K562 (cell line): ENCODE data around the gene DNAH5. TPM values are rescaled to one million over a fixed set of nuclear protein-coding genes. Genes with fewer than 3 reads are reported as not detected.

Source experiments
- ATF4 ChIP-seq: fragments of 450-650 bp; formaldehyde crosslinking; IDR thresholded peaks from 2 replicates; pipeline ENCODE4 v1.4.0; 2022; ENCODE audit warnings: mild to moderate bottlenecking, moderate library complexity
- CBX3 ChIP-seq, 2 experiments: IDR thresholded peaks; 1 replicate in 1 of 2; 2 replicates in 1 of 2; pipeline ENCODE4 v1.6.1; 2012; ENCODE audit warnings: inconsistent platforms in 2 of 2, low read length in 2 of 2, borderline replicate concordance in 1 of 2, control low read depth in 1 of 2
- DACH1 ChIP-seq: fragments of 450-650 bp; IDR thresholded peaks from 2 replicates; pipeline ENCODE4 v1.6.1; 2018; ENCODE audit not compliant: partially characterized antibody
- FOXP1 ChIP-seq: sonication (generic); formaldehyde crosslinking; IDR thresholded peaks from 2 replicates; pipeline ENCODE4 v1.8.0; 2022; ENCODE audit warnings: mild to moderate bottlenecking, missing genetic modification reagents
- GATA2 ChIP-seq: sonication (generic); formaldehyde crosslinking; IDR thresholded peaks from 2 replicates; pipeline ENCODE4 v1.4.0; 2020; ENCODE audit warnings: mild to moderate bottlenecking, missing genetic modification reagents
- NCOA4 ChIP-seq: fragments of 450-650 bp; IDR thresholded peaks from 2 replicates; pipeline ENCODE4 v1.6.1; 2018; ENCODE audit warnings: mild to moderate bottlenecking; ENCODE audit not compliant: partially characterized antibody
- NEUROD1 ChIP-seq: fragments of 150-350 bp; IDR thresholded peaks from 2 replicates; pipeline ENCODE4 v1.6.1; 2014; ENCODE audit warnings: borderline replicate concordance, low read length, low read depth; ENCODE audit not compliant: partially characterized antibody
- NFATC3 ChIP-seq: fragments of 450-650 bp; IDR thresholded peaks from 2 replicates; pipeline ENCODE4 v1.6.1; 2017; ENCODE audit warnings: mild to moderate bottlenecking
- RAD21 ChIP-seq, 2 experiments: fragments of 250-450 bp in 1 of 2; fragments of 450-650 bp in 1 of 2; sonication (Bioruptor Pico) in 1 of 2; formaldehyde crosslinking in 1 of 2; IDR thresholded peaks in 1 of 2; conservative IDR thresholded peaks in 1 of 2; 2 replicates each; pipeline versions ENCODE4 v1.4.0 to v1.8.0; 2020 to 2022; ENCODE audit warnings: mild to moderate bottlenecking in 2 of 2, moderate library complexity in 1 of 2
- SMC3 ChIP-seq: conservative IDR thresholded peaks from 2 replicates; pipeline ENCODE4 v1.6.1; 2011; ENCODE audit warnings: low read depth, low read length, improper control_type of control experiment; ENCODE audit not compliant: insufficient read depth
- TFAM ChIP-seq: fragments of 250-450 bp; sonication (Bioruptor Pico); conservative IDR thresholded peaks from 2 replicates; pipeline ENCODE4 v1.5.0; 2021; ENCODE audit warnings: mild to moderate bottlenecking, moderate library complexity
- VEZF1 ChIP-seq: fragments of 200-800 bp; sonication (Bioruptor generic); IDR thresholded peaks from 2 replicates; pipeline ENCODE4 v1.6.1; 2017; ENCODE audit warnings: missing genetic modification characterization, missing compliant biosample characterization
- ZMIZ1 ChIP-seq, 2 experiments: fragments of 150-350 bp in 1 of 2; IDR thresholded peaks; 2 replicates each; pipeline ENCODE4 v1.6.1; 2012 to 2016; ENCODE audit warnings: low read depth in 2 of 2, low read length in 2 of 2, mild to moderate bottlenecking in 1 of 2, moderate library complexity in 1 of 2
- ZNF79 ChIP-seq: fragments of 250-450 bp; sonication (Bioruptor Pico); IDR thresholded peaks from 2 replicates; pipeline ENCODE4 v1.4.0; 2020; ENCODE audit warnings: low read depth, mild to moderate bottlenecking, moderate library complexity
- polyA plus RNA-seq, 8 experiments: library from polyadenylated mRNA; depleted of rRNA in 4 of 8; stranded (reverse) in 5 of 8; unstranded in 3 of 8; fragments of >200 nt; fragmentation: Nextera tagmentation in 2 of 8; fragmentation: Illumina TruSeq in 1 of 8; extraction: Ambion mirVana in 2 of 8; extraction: Trizol in 1 of 8; gene quantifications; 2 replicates each; pipeline versions ENCODE4 v1.2.1 to v1.2.3, GENCODE V29; 2011 to 2014; ENCODE audit warnings: inconsistent platforms in 1 of 8, missing spikeins in 1 of 8
- total RNA-seq, 7 experiments: library from RNA; depleted of rRNA in 6 of 7; stranded (reverse); fragments of >200 nt in 6 of 7; fragmentation: Illumina TruSeq in 2 of 7; extraction: Trizol in 2 of 7; gene quantifications; 2 replicates each; pipeline versions ENCODE4 v1.2.1 to v1.2.3, GENCODE V29; 2011 to 2021; ENCODE audit warnings: low replicate concordance in 1 of 7
- TF ChIP-seq, protein P1 (sequence below), 3 experiments: IDR thresholded peaks in 2 of 3; conservative IDR thresholded peaks in 1 of 3; 2 replicates each; pipeline ENCODE4 v1.5.1; 2011 to 2012; ENCODE audit warnings: low read length in 3 of 3, mild to moderate bottlenecking in 3 of 3, control low read depth in 2 of 3, improper control_type of control experiment in 1 of 3, inconsistent platforms in 1 of 3, low read depth in 1 of 3, mixed read lengths in 1 of 3, moderate library complexity in 1 of 3; ENCODE audit not compliant: insufficient read depth in 2 of 3
- TF ChIP-seq, protein P2 (sequence below): sonication (generic); formaldehyde crosslinking; IDR thresholded peaks from 2 replicates; pipeline ENCODE4 v1.8.1; 2022; ENCODE audit warnings: missing genetic modification reagents

The DNAH5 gene
- total and polyA plus RNA-seq, 9 of the 15 experiments (the other 6 are each of a cell fraction or from before 2014, with no cell fraction given) = 0.03 TPM; not detected in 8

DNA sequence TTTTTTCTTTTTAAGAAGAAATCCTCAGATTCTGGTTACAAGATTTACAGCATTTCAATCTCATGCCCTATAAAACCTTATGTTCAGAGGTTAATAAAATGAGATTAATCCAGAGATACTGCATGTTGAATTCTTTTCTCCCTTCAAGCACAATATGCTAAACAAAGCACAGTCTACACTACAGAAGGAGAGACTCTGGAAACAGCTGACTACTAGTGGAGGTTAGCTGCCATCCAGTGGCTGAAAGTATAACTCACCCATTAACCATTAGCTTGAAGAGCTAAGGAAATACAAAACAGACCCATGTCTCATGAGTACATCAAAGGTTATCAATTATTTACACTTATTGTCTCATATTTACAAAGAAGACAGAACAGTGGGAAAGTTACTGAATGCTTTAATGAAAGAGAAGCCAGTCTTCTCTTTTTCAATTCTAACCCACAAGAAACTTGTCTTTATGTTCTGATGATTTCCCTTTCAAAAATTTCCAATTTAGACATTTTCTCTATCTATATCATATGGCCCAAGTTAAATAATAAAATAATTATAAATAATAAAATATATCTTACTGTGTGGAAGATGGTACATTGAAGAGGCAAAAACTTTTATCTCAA lies 12.7 kb upstream of the DNAH5 start (continued):
- no peak for TF ChIP-seq NFATC3
- peak; percentile 44 for TF ChIP-seq DACH1
- TF ChIP-seq CBX3 (IDR thresholded peaks at IDR 0.05; ENCODE audit: borderline replicate concordance in 1 of 2, low read length in 2 of 2) = no peak
- no peak for TF ChIP-seq GATA2 (CRISPR knock-in tag)
- TF ChIP-seq NCOA4 = no peak
- no peak for TF ChIP-seq NEUROD1
- TF ChIP-seq TFAM (CRISPR knock-in tag) = no peak
- no peak for TF ChIP-seq ATF4 (CRISPR knock-in tag)
- TF ChIP-seq ZMIZ1 (IDR thresholded peaks at IDR 0.05; ENCODE audit: low read depth in 2 of 2, low read length in 2 of 2) = no peak
- no peak for TF ChIP-seq VEZF1 (CRISPR knock-in tag)
- TF ChIP-seq, protein P1, sequence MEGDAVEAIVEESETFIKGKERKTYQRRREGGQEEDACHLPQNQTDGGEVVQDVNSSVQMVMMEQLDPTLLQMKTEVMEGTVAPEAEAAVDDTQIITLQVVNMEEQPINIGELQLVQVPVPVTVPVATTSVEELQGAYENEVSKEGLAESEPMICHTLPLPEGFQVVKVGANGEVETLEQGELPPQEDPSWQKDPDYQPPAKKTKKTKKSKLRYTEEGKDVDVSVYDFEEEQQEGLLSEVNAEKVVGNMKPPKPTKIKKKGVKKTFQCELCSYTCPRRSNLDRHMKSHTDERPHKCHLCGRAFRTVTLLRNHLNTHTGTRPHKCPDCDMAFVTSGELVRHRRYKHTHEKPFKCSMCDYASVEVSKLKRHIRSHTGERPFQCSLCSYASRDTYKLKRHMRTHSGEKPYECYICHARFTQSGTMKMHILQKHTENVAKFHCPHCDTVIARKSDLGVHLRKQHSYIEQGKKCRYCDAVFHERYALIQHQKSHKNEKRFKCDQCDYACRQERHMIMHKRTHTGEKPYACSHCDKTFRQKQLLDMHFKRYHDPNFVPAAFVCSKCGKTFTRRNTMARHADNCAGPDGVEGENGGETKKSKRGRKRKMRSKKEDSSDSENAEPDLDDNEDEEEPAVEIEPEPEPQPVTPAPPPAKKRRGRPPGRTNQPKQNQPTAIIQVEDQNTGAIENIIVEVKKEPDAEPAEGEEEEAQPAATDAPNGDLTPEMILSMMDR (IDR thresholded peaks at IDR 0.05 in 2 of 3, conservative IDR thresholded peaks at IDR 0.05 in 1 of 3; ENCODE audit: insufficient read depth in 2 of 3, low read depth in 1 of 3, low read length in 3 of 3) = peak; percentile 48 to 71 (median 60); a peak in 5 of 6 replicates
- TF ChIP-seq SMC3 = 0 out of 2 replicates have a peak, but pooled peaks have one; percentile 37
- TF ChIP-seq, protein P2, sequence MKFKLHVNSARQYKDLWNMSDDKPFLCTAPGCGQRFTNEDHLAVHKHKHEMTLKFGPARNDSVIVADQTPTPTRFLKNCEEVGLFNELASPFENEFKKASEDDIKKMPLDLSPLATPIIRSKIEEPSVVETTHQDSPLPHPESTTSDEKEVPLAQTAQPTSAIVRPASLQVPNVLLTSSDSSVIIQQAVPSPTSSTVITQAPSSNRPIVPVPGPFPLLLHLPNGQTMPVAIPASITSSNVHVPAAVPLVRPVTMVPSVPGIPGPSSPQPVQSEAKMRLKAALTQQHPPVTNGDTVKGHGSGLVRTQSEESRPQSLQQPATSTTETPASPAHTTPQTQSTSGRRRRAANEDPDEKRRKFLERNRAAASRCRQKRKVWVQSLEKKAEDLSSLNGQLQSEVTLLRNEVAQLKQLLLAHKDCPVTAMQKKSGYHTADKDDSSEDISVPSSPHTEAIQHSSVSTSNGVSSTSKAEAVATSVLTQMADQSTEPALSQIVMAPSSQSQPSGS (CRISPR knock-in tag) = no peak
- no peak for TF ChIP-seq FOXP1 (CRISPR knock-in tag)
- peak; percentile 67 to 81 for TF ChIP-seq RAD21 (CRISPR knock-in tag; conservative IDR thresholded peaks at IDR 0.05 in 1 of 2, IDR thresholded peaks at IDR 0.05 in 1 of 2)
- no peak for TF ChIP-seq ZNF79 (CRISPR knock-in tag)
